NCI-H748 treated with DMSO at 0.1 percent for 48 hours (cell line): Measurements from ENCODE around the gene GXYLT2.

Source experiments
- DNase-seq: peaks from one replicate; lab custom pipeline; 2025; lab: John Stamatoyannopoulos, UW

GXYLT2 gene

GRCh38 chr3:73018298-73018697 lies 130.5 kb downstream of the GXYLT2 start:
- no peak for DNase-seq

- DNase-seq = no peak
Observed at GRCh38 chr3:73018790-73019441, 131.1 kb downstream of the GXYLT2 start.

GRCh38 chr3:73021301-73021835 lies 133.5 kb downstream of the GXYLT2 start:
- no peak for DNase-seq

- no peak for DNase-seq
Observed at GRCh38 chr3:73024836-73025235, 137.0 kb downstream of the GXYLT2 start.

DNA sequence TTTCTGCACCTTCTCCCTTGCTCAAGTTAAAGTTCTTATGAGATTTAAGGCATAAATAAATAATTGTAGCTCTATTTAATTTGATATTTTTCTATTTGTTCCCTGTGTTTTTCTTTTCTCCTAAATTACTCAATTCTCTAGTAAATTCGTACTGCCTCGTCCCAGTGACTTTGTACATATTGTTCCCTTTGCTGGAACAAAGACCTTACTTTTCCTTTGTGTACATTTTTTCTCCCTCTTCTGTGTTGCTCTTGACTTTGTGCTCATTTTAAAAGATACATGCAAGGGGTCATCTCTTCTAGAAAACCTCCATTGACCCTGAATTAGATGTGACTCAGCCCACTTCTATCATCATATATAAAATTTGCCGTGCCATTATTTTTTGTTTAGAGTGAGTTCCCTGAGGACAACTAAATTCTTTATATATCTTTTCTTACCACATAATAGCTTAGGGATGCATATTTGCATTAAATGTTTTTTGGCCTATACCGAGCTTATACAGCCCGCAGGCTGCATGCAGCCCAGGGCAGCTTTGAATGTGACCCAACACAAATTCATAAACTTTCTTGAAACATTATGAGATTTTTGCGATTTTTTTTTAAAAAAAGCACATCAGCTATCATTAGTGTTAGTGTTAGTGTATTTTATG lies 138.4 kb downstream of the GXYLT2 start:
- DNase-seq = no peak
